CD4-positive, alpha-beta T cell (primary cell): ENCODE results near the gene TMEM41A. TPM values are rescaled to one million over a fixed set of nuclear protein-coding genes. Genes with fewer than 3 reads are reported as not detected.
"Not testable (repeated sequence)": the region's sequence is repeated elsewhere in the genome, so short reads cannot be mapped to it uniquely, and the experiment has no call there.

ENCODE experiments used
- ATAC-seq: fragments of 200-7000 bp; cut with Tn5 transposase; one replicate; pipeline ENCODE4 v1.10.0; 2022; ENCODE audit warnings: mild to moderate bottlenecking; ENCODE audit not compliant: poor library complexity
- CTCF ChIA-PET: fragments of 350-600 bp; sonication (Branson Sonifier 250); formaldehyde crosslinking; loops from one replicate; lab custom pipeline; 2021; ENCODE audit warnings: antibody characterized with exemption, inconsistent platforms; lab: Charles Lee
- POLR2A ChIA-PET: fragments of 350-600 bp; sonication (Branson Sonifier 250); formaldehyde crosslinking; loops from one replicate; lab custom pipeline; 2021; ENCODE audit warnings: antibody characterized with exemption, inconsistent platforms; lab: Charles Lee
- DNase-seq, 14 experiments: peaks; one replicate each; pipeline ENCODE4 v3.0.0-alpha.2; 2013 to 2020; ENCODE audit warnings: mixed read lengths in 2 of 14
- H3K27ac ChIP-seq, 2 donors: one replicate each; pipeline versions ENCODE4 v1.5.1 to v1.7.0; 2013; ENCODE audit warnings: low read length in 2 of 2, low read depth in 1 of 2, mild to moderate bottlenecking in 1 of 2
- H3K27me3 ChIP-seq, 2 experiments: 1 replicate in 1 of 2; 2 replicates in 1 of 2; pipeline versions ENCODE4 v1.6.1 to v1.7.0; 2013; ENCODE audit warnings: low read length in 2 of 2, control low read depth in 1 of 2, mild to moderate bottlenecking in 1 of 2, moderate library complexity in 1 of 2; ENCODE audit not compliant: insufficient read depth in 2 of 2, control insufficient read depth in 1 of 2
- H3K36me3 ChIP-seq: one replicate; pipeline ENCODE4 v1.6.1; 2013; ENCODE audit warnings: low read length, control low read depth; ENCODE audit not compliant: insufficient read depth
- H3K4me1 ChIP-seq: one replicate; pipeline ENCODE4 v1.6.1; 2013; ENCODE audit warnings: low read length, control low read depth; ENCODE audit not compliant: insufficient read depth
- H3K4me3 ChIP-seq: one replicate; pipeline ENCODE4 v1.5.1; 2013; ENCODE audit warnings: mild to moderate bottlenecking, low read length, moderate library complexity
- H3K9me3 ChIP-seq, 2 experiments: 1 replicate in 1 of 2; 2 replicates in 1 of 2; pipeline versions ENCODE4 v1.6.1 to v1.7.0; 2013; ENCODE audit warnings: low read length in 2 of 2, mild to moderate bottlenecking in 2 of 2, control low read depth in 1 of 2, moderate library complexity in 1 of 2; ENCODE audit not compliant: control insufficient read depth in 1 of 2, insufficient read depth in 1 of 2
- H3K27ac Mint-ChIP-seq: one replicate; pipeline ENCODE4 v1.8.0; 2020; ENCODE audit warnings: mixed read lengths
- H3K27me3 Mint-ChIP-seq: one replicate; pipeline ENCODE4 v1.8.0; 2021; ENCODE audit warnings: mixed read lengths
- H3K36me3 Mint-ChIP-seq: one replicate; pipeline ENCODE4 v1.8.0; 2021; ENCODE audit warnings: low read depth, mixed read lengths
- H3K4me1 Mint-ChIP-seq: one replicate; pipeline ENCODE4 v1.8.0; 2021; ENCODE audit warnings: low read depth, mixed read lengths
- H3K4me3 Mint-ChIP-seq: one replicate; pipeline ENCODE4 v1.8.0; 2020; ENCODE audit warnings: mild to moderate bottlenecking, mixed read lengths
- H3K9me3 Mint-ChIP-seq: one replicate; pipeline ENCODE4 v1.8.0; 2020; ENCODE audit warnings: mixed read lengths
- CTCF ChIP-seq: fragments of 200-600 bp; IDR thresholded peaks from one replicate; pipeline ENCODE4 v1.8.0; 2022; ENCODE audit warnings: antibody characterized with exemption, mild to moderate bottlenecking
- intact Hi-C, 2 experiments: fragments of 100-400 bp; cut with DNase I in 1 of 2; cut with micrococcal nuclease in 1 of 2; formaldehyde crosslinking; loops; one replicate each; pipeline versions ENCODE4 v1.15.1 to v1.9.0; 2023 to 2025; cut with DNase I, micrococcal nuclease
- total RNA-seq, 174 experiments: library from RNA in 2 of 174; stranded (reverse) in 2 of 174; gene quantifications; one replicate each; pipeline ENCODE4 v1.2.3 and lab custom pipeline; 2021 to 2026

The TMEM41A gene
- total RNA-seq, 2 experiments from 2014 or later = 26.8 to 29.1 TPM

GRCh38 chr3:185460719-185461350 lies 38.0 kb downstream of the TMEM41A start:
- POLR2A ChIA-PET = no interaction called here
- no peaks in the 10 kb centered on the region for H3K27me3 Mint-ChIP-seq
- H3K4me3 Mint-ChIP-seq = no peak overlapping the region
- H3K4me1 ChIP-seq = no peaks in the 10 kb centered on the region
- DNase-seq = no peak
- CTCF ChIA-PET = no interaction called here
- no peaks in the 10 kb centered on the region for H3K36me3 Mint-ChIP-seq
- H3K27me3 ChIP-seq = no peaks in the 10 kb centered on the region
- H3K4me3 ChIP-seq = no peak overlapping the region
- no peak overlapping the region for H3K27ac Mint-ChIP-seq
- no peaks in the 10 kb centered on the region for H3K4me1 Mint-ChIP-seq
- no peak overlapping the region for H3K27ac ChIP-seq
- no peaks in the 10 kb centered on the region for H3K9me3 Mint-ChIP-seq
- intact Hi-C loops = no loop called here
- H3K36me3 ChIP-seq = no peaks in the 10 kb centered on the region
- H3K9me3 ChIP-seq = no peaks in the 10 kb centered on the region
- TF ChIP-seq CTCF = no peak
- no peak for ATAC-seq

DNA sequence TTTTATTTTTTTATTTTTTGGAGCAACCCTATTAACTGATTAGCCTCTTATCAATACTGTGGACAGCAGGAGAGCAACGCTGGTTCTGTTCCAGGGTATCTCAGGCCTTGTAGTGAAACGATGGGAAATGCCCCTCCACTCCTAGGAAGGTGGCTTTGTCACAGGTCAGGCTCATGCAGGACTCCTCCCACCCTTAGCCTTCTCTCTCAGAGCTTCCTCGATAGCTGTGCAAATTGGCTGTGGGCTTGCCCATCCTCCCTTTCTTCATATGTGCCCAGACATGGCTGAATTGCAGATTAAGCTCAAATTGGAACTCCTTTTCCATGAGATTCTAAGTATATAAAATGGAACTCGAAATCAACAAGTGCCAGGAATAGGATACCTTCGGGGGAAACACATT lies 38.5 kb downstream of the TMEM41A start:
- no peaks in the 10 kb centered on the region for H3K27me3 ChIP-seq
- no peaks in the 10 kb centered on the region for H3K9me3 ChIP-seq
- ChIA-PET CTCF (interaction anchor here (1.1 kb wide), 1 partner anchor 12 kb away, joined by 4 read pairs; no protein-coding TSS in a partner anchor), POLR2A (no interaction called here)
- TF ChIP-seq CTCF = no peak
- H3K4me3 Mint-ChIP-seq = no peak overlapping the region
- no peaks in the 10 kb centered on the region for H3K4me1 Mint-ChIP-seq
- no peak overlapping the region for H3K27ac Mint-ChIP-seq
- DNase-seq (no peak), ATAC-seq (no peak)
- H3K9me3 Mint-ChIP-seq = no peaks in the 10 kb centered on the region
- H3K36me3 ChIP-seq = no peaks in the 10 kb centered on the region
- no peaks in the 10 kb centered on the region for H3K27me3 Mint-ChIP-seq
- intact Hi-C loops = no loop called here
- H3K36me3 Mint-ChIP-seq = no peaks in the 10 kb centered on the region
- no peaks in the 10 kb centered on the region for H3K4me1 ChIP-seq
- no peak overlapping the region for H3K27ac ChIP-seq
- H3K4me3 ChIP-seq = no peak overlapping the region

GRCh38 chr3:185457376-185457775 lies 41.5 kb downstream of the TMEM41A start:
- POLR2A ChIA-PET = no interaction called here
- CTCF ChIA-PET = no interaction called here
- no peaks in the 10 kb centered on the region for H3K27me3 ChIP-seq
- Mint-ChIP-seq H3K9me3 (no peaks in the 10 kb centered on the region), H3K4me3 (no peak overlapping the region), H3K4me1 (no peaks in the 10 kb centered on the region), H3K27ac (no peak overlapping the region), H3K27me3 (no peaks in the 10 kb centered on the region), H3K36me3 (no peaks in the 10 kb centered on the region)
- TF ChIP-seq CTCF = no peak
- H3K4me3 ChIP-seq = no peak overlapping the region
- DNase-seq = no peak
- intact Hi-C loops = no loop called here
- no peaks in the 10 kb centered on the region for H3K9me3 ChIP-seq
- H3K4me1 ChIP-seq = no peaks in the 10 kb centered on the region
- no peak overlapping the region for H3K27ac ChIP-seq
- ATAC-seq = no peak
- H3K36me3 ChIP-seq = no peaks in the 10 kb centered on the region

DNA sequence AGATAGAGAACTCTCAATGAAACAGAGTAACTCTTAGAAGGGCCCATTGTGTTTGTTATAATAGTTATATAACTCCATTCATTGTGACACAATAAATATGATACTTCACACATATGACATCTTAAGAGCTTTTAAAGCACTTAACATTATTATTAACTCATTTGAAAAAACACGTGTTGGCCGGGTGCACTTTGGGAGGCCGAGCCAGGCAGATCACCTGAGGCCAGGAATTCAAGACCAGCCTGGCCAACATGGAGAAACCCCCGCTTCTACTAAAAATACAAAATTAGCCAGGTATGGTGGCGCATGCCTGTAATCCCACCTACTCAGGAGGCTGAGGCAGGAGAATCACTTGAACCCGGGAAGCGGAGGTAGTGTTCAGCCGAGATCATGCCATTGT lies 47.4 kb downstream of the TMEM41A start:
- H3K27me3 Mint-ChIP-seq, H3K4me1 ChIP-seq, H3K4me3 Mint-ChIP-seq, H3K4me3 ChIP-seq, POLR2A ChIA-PET, H3K4me1 Mint-ChIP-seq, DNase-seq, H3K27me3 ChIP-seq, ATAC-seq, CTCF ChIA-PET, intact Hi-C loops, H3K36me3 Mint-ChIP-seq, H3K9me3 ChIP-seq, H3K27ac Mint-ChIP-seq, H3K9me3 Mint-ChIP-seq, H3K27ac ChIP-seq, H3K36me3 ChIP-seq: not testable (repeated sequence)
